DMS 273 (cell line): Measurements from ENCODE around the gene ATP6V0A4.
"Not testable (repeated sequence)": the region's sequence is repeated elsewhere in the genome, so short reads cannot be mapped to it uniquely, and the experiment has no call there.

ENCODE experiments used
- DNase-seq: peaks from one replicate; lab custom pipeline; 2025; ENCODE audit not compliant: unreplicated experiment; lab: John Stamatoyannopoulos, UW

Gene ATP6V0A4

DNA sequence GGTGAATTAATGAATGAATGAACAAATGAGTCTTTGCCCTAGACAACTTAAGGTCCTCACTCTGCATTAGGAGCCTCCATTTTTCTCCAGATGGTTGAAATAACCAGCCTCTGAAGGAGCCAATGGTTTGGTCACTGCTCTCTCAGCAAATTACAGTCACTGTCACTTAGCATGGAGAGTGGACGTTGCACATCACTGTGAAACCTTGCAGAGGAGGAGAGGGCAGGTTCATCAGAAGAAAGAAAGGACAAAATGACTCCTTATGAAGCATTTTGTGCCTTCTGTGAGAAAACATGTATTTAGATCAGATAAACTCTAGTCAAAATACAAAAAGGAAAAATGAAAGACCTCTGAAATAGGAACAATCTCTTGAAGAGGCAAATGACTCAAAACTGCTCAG, 6.6 kb upstream of the ATP6V0A4 start:
- DNase-seq = no peak

DNA sequence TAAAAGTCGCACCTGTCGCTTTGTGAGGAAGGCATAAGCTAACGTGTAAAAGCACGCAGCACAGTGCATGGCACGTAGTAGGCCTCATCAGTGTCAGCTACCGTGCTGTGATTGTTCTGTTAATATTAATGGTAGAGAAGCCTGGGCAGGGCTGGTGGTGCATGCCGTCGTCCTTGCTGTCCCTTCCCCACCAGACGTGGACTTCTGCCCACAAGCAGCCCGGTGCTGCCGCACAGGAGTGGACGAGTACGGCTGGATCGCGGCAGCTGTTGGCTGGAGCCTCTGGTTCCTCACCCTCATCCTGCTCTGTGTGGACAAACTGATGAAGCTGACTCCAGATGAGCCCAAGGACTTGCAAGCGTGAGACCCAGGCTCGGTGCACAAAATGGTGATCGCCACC, 4.7 kb upstream of the ATP6V0A4 start:
- no peak for DNase-seq

DNA sequence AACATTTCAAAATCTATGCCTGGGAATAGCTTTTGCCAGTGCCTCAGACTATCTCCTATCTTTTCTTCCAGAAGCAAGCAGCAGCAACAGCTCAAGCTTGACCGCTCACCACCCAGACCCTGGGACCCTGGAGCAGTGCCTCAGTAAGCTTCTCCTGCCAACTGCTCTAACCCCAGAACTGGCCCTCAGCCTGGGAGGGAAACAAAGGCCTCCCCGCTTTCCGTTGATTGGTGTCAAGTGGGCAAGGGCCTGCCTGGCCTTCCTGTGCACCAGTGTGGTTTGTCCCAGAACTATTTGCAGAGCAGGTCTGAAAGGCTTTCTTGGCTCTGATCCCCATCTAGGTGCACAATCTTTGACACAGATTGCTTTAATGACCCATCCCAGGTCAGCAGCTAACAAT, 3.3 kb upstream of the ATP6V0A4 start:
- DNase-seq = no peak

DNA sequence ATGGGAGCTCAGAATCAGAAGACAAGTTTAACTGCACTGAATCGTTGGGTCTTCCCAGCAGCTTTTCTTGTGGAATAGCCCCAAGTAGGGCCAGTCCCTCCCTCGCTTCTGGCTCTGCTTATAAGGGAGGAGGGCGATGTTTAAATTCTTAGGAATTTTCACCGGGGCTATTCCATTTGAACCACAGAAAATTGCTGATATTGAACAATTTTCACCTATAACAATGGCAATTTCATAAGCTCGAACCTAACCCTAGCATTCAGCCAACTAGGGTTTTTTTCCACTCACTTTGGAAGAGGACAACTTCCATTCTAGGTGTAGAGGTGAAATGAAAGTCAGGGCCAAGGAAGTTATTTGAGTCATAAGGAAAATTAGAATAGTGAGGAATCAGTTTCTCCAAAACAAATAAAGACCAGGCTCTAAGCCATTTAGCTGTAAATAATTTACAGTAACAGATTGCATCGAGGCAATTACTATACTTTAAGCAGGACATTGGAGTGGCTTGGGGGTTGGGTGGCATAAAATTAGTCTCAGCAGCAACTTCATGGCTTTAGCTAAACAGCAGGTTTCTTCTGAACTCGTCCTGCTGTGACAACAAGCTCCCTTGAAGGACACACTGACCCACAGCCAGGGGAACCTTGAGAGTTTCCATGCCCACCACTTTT, 1.5 kb upstream of the ATP6V0A4 start:
- peak; percentile 18 for DNase-seq

DNA sequence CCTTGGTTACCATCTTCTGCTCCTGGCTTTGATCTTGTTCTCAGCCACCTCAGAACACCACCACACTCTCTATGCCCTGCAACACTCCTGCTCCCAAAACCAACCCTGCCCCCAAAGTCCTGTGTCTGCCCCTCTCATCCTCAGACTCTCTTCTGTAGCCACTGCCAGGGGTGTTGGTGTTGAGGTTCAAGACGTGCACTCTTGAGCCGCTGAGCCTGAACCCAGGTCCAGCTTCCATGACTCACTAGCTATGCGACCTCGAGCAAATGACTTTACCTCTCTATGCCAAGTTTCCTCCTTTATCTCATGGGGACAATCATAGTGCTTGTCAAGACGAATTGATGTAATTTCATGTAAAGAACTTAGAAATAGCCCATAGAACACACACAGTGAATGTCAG, 840 bp upstream of the ATP6V0A4 start:
- no peak for DNase-seq

DNA sequence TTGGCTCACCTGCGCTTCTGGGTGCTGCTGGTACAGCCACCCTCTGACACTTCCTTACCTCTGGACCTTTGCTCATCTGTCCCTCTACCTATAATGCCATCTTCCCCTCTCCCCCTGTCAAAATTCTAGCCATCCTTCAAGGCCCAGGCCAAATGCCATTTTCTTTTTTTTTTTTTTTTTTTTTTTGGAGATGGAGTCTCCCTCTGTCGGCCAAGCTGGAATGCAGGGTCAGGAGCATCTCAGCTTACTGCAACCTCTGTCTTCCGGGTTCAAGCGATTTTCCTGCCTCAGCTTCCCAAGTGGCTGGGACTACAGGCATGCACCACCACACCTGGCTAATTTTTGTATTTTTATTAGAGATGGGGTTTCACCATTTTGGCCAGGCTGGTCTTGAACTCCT, 950 bp downstream of the ATP6V0A4 start:
- not testable (repeated sequence) for DNase-seq

DNA sequence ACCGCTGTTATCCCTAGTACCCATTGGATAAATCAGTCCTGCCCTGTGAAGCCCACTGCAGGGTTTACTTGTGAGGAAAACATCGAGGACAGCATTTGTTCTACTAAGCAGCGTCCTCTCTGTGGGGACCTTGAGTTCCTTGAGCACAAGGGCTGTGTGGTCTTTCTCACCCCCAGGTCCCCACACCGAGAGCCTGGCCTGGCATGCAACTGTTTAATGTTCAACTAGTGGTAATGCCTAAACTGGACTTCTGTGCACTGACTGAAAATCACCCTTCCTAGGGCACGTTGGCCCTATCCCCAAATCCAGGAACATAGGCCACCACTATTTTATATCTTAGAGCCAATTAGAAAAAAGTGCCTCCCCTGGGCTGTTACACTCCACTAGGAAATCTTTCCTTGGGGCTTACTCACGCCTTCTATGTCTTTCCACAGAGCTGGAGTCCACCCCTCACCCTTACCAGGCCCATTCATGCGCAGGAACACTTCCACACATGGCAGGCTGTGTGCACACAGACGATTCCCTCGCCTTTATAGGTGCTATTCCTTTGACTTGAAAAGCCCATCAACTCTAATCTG, 1.9 kb downstream of the ATP6V0A4 start:
- no peak for DNase-seq

DNA sequence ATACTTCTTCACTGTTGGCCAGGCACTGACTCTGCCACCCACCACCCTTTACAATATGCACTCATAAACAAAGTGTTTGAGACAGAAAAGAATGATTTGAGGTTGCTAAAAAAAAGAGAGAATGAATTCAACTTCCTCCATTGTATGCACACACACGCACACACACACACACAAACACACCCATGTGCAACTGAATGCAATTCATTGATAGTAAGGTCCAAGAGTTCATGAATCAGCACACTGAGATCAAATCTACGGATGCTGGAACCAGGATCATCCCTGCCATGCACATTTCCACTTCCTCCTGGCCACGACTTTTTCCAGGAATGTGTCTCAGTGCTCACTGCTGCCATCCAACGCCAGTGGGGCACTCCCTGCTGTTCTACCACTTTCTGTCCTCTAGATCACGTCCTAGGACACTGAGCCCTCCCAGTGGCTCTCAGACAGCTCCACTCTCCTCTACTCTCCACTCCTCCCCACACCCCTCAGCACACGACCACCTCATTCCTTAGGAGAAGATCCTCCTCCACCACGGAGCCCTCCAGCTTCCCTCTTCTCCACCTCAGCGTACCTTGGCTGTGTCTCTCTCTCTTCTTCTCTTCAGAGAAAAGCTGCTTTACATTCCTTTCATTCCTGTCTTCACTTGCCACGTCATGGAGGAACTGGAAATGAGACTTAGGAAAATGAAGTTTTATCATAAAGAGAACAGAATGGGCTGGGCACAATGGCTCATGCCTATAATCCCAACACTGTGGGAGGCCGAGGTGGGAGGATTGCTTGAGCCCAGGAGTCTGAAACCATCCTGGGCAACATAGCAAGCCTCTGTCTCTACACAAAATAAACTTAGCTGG, 12.2 kb downstream of the ATP6V0A4 start:
- DNase-seq = no peak

DNA sequence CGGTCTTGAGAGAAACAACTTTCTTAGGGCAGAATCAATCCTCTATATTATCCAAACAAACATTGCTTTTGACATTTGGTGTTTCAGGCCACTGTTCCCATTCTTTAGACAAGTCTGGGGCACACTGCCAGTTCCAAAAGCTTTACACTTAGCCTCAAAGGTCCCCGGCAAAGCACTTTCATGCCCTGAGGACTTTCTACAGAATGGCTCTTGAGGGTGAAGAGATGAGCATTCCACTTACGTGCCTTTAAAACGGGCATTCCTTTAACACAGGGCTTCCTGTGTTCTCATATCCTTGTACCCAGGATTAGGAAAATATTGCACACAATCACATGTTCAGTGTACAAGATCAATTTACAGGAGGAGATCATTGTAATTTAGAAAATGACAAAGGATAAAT, 13.3 kb downstream of the ATP6V0A4 start:
- DNase-seq = no peak

DNA sequence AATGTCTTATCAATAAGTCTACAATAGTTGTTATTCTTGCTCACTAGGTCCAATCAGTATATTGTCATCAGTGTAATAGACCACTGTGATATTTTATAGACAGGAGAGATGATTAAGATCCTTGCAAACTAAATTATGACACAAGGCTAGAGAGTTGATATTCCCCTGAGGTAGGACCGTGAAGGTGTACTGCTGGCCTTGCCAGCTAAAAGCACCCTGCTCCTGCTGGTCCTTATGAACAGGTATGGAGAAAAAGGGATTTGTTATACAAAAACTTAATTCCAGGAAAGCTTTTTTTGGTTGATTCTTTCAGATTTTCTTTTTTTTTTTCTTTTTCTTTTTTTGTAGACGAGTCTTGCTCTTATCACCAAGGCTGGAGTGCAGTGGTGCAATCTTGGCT, 17.0 kb downstream of the ATP6V0A4 start:
- no peak for DNase-seq

DNA sequence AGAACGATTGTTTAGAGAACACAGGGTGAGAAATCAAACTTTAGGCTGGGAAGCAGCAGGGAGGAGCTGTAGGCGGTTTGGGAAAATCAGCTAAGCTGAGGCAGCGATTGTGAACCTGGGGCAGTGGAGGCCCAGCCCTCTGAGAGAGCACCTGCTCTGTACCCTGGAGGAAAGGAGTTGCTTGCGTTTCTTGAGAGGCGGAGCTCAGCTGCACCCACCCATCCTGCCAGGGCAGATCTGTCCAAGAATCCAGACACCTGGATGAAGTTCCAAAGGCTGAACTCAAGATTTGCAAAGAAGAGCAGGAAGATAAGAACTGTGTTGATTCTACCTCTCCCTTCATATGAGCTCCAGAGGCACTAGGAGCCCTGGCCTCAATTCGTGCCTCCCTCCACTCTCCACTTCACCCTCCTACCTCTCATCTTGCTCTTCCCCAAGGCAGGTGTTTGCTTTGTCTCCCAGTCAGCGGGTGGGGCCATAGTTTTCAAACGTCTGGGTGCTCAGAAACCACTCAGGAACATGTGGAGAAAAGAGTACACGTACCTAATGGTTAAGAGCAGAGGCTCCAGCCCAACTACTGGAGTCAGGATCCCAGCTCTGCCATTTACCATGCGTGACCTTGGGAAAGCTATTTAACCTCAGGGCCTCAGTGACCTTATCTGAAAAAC, 21.7 kb downstream of the ATP6V0A4 start:
- DNase-seq = no peak

DNA sequence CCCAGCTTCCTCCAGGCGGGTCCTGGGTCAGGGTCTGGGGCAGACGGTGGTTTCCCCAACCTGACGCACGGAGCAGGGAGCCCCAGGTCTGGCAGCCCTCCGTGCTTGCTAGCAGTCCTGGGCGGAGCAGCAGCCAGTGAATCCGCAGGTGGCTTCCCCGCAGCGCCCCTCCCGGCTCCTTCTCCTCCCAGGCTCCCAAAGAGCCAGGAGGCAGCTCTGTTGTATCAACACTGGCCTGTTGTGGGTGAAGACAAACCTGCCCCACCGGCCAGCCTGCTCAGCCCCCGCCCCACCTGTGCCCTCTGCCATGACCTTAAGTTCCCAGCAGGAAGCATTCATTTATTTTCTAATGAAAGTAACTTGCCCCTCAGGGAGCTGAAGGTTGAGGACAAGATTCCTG, 24.2 kb downstream of the ATP6V0A4 start:
- no peak for DNase-seq

DNA sequence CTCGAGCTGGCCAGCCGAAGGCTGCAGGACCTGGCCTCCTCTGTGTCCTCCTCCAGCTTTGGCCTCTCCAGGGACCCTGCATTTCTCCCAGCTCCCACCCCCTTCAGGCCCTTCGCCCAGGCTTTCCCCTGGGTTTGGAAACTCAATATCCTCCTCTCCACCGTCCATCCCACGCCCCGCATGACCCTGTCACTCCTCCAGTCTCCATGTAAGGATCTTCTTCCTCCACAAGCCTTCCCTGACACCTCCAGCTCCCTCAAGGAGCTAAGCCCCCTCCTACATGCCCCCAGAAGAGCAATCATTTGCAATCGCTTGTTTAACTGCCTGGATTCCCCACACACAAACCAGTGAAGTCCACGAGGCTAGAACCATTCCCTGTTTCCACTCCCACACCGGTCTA, 24.8 kb downstream of the ATP6V0A4 start:
- DNase-seq = no peak

DNA sequence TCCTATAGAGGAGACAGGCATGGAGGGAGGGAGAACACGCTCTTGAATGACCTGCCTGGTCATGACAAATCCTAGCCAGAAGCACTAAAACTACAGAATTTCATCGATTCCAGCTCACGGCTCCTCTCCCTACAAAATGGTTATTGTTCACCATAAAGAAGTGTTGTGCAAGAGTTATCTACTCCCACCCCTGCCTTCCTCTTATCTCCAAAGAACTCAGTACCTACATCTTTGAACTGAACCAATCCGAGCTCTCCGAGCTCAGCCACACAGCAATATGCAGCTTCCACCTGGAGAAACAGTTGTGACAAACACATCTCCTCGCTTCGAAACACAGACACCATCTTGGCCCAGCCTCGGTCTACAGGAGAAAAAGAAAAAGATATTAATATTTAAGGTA, 27.1 kb downstream of the ATP6V0A4 start:
- DNase-seq = no peak

DNA sequence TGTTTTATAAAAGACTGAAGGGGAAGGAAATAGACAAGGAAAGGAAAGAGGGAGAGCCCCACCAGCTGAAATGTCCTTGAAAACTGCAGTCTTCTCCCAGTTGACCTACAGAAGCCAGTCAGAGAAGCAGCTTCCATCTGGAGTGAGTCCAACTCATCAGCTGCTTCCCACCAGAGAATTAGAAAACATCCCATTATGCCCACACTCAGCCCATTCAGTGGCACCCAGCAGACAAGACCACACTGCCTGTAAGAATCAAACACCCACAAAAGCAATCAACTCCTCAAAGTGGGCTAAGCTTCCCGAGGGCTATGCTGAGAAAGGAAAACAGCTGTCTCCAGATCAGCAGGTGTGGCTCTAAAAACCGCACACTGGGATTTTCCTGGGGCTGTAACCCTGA, 29.8 kb downstream of the ATP6V0A4 start:
- no peak for DNase-seq

DNA sequence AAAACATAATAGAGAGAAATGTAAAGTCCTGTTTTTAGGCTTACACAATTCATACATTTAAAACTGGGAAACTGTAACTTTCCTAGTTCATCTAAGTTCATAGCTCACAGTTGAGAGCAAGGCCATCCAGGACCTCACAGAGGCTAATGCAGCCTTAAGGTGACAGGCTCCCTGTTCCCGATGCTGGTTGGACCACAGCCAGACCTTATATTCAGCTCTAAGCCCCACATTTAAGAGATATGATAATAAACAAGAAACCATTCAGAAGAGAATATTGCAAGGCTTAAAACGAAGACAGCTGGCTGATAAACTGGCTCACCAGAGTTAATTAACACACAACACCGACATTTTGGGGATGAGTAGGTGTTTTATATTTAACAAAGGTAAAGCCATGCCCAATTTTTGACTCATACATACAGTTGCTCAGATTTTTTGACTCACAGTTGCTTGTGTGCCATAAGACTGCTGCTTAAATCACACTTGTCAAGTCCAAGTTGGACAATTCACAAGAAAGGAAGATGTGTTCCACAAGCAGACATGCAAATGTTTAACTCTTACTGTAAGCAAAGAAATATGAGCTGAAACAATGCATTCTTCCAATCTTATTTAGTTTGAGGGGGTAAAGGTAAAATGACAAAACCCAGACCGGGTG, 41.3 kb downstream of the ATP6V0A4 start:
- DNase-seq = no peak

DNA sequence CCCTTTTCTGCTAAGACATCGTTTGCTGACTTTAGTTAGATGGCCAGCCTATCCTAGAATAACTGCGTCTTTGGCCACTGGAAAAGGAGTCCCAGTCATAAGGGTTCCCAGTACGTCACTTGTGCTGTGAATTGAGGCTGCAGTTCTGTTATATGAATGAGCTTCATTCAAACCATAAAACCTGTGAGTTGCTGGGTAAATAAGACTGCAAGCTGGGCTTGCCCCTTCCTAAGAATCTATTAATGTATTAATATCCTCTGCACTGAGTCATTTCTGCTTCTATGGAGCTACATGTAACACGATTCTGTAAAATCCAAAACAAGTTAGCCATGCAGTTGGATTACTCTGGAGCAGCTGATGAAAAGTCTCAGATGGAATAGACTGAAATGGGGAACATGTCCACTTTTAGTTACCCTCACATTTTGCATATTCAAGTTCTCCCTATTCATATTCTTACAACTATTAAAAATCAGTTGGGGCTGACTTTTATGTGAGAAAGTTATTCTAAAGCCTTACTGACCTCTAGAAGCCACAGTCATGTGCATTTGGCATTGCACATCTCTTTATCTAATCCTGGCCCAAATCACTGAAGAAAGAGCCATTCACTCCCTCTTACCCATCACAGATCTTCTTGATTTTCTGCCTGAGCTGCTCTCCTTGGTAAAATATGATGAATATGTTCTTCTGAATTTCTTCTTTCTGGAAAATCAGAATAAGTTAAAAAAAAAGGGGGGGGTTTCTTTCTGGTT, 42.0 kb downstream of the ATP6V0A4 start:
- no peak for DNase-seq

DNA sequence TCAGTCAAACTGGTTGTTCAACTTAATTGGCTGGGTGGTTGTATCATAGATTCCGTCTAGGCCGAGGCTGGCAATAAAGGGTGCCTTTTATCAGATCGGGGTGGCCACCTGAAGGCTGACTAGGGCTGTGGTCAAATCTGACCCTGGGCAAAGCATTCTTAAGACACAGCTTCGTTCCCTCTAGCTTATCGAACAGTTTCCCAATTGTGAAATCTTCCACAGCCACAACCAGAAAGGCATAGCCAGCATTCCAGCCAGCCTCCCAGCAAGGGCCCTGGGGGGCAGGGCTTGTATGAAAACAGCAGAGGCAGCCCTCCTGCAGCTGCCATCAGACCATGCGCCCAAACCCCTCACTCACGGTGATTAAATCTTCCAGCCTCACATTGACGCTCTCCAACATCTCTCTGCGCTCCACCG, 42.7 kb downstream of the ATP6V0A4 start:
- no peak for DNase-seq

DNA sequence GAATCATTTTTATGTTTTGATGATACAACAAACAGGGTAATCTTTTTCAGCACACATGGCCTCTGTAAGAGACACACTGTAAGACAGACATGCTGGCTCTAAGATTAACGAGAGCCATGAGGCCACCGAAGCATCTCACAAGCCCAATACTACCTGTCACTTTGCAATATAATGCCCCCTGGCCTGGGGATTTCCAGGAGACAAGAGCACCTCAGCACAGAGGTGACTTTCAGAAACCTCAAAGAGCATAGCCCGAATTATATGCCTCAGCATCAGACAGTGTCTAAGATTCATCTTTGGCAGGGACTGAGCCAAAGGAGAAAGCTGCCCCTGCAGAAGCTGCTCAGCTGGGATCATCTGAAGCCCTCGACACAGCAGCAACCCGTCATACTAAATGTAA, 44.4 kb downstream of the ATP6V0A4 start:
- no peak for DNase-seq

DNA sequence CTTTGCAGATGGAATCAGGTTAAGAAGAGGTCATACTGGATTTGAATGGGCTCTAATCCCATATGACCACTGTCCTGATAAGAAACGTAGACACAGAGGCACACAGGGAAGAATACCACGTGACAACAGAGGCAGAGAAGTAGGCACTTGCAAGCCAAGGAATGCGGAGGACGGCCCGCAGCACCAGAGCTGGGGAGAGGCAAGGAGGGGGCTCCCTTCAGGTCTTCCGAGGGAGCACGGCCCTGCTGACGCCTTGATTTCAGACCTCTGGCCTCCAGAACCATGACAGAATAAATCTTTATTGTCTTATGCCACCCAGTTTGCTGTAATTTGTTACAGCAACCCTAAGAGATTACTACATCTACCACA, 44.9 kb downstream of the ATP6V0A4 start:
- no peak for DNase-seq
